Glomerular endothelial cell (primary cell): Measurements from ENCODE around the gene SAMD9. TPM values are rescaled to one million over a fixed set of nuclear protein-coding genes. Genes with fewer than 3 reads are reported as not detected.

Source experiments
- total RNA-seq: library from RNA; depleted of rRNA; stranded (reverse); fragments of >200 nt; gene quantifications from 2 replicates; pipeline ENCODE4 v1.2.3, GENCODE V29; 2015

The SAMD9 gene
- total RNA-seq, 1 donor from 2014 or later = 16.5 TPM

Other genes starting within 250 kb of the SAMD9 start
- gene SAMD9L, start 30.4 kb upstream of the SAMD9 start, total RNA-seq = 22.6 and 43.6 TPM in 2 replicates
- not detected in 2 replicates for gene HEPACAM2, start 108.5 kb upstream of the SAMD9 start, total RNA-seq
- gene VPS50, start 114.4 kb upstream of the SAMD9 start, total RNA-seq = 11.8 and 15.5 TPM in 2 replicates